ENCODE data around the gene ETF1.

ETF1 gene

GRCh38 chr5:138560971-138561370 lies 17.9 kb upstream of the ETF1 start:
- no peak for DNase-seq

- DNase-seq: no peak
Observed at GRCh38 chr5:138559937-138560336, 16.9 kb upstream of the ETF1 start.

- DNase-seq: no peak
Observed at GRCh38 chr5:138557677-138558076, 14.6 kb upstream of the ETF1 start.

- no peak for DNase-seq
Observed at GRCh38 chr5:138554143-138554542, 11.1 kb upstream of the ETF1 start.

GRCh38 chr5:138553437-138554095 lies 10.5 kb upstream of the ETF1 start:
- no peak for DNase-seq

GRCh38 chr5:138552657-138553056 lies 9.6 kb upstream of the ETF1 start:
- DNase-seq: no peak

GRCh38 chr5:138549414-138549813 lies 6.4 kb upstream of the ETF1 start:
- no peak for DNase-seq

GRCh38 chr5:138545919-138546562 lies 3.0 kb upstream of the ETF1 start:
- DNase-seq: no peak

- DNase-seq: no peak
Observed at GRCh38 chr5:138544181-138545134, 1.4 kb upstream of the ETF1 start.

GRCh38 chr5:138543730-138544104 lies 681 bp upstream of the ETF1 start:
- DNase-seq: no peak

- no peak for DNase-seq
Observed at GRCh38 chr5:138542180-138542955, 668 bp downstream of the ETF1 start.

- no peak for DNase-seq
Observed at GRCh38 chr5:138541511-138542179, 1.4 kb downstream of the ETF1 start.

- DNase-seq: no peak
Observed at GRCh38 chr5:138539791-138540190, 3.2 kb downstream of the ETF1 start.

- DNase-seq: no peak
Observed at GRCh38 chr5:138538943-138539627, 4.0 kb downstream of the ETF1 start.

GRCh38 chr5:138536665-138537315 lies 6.2 kb downstream of the ETF1 start:
- no peak for DNase-seq

GRCh38 chr5:138536215-138536614 lies 6.8 kb downstream of the ETF1 start:
- no peak for DNase-seq

GRCh38 chr5:138533973-138534941 lies 8.8 kb downstream of the ETF1 start:
- no peak for DNase-seq

GRCh38 chr5:138529812-138530211 lies 13.2 kb downstream of the ETF1 start:
- DNase-seq: no peak

GRCh38 chr5:138528744-138529469 lies 14.1 kb downstream of the ETF1 start:
- no peak for DNase-seq
